NCI-H774 (cell line): Measurements from ENCODE around the gene FAM83B.

Experiments
- DNase-seq: peaks from one replicate; lab custom pipeline; 2025; lab: John Stamatoyannopoulos, UW

The FAM83B gene

GRCh38 chr6:54981276-54981609 lies 134.7 kb downstream of the FAM83B start:
- DNase-seq = no peak

DNA sequence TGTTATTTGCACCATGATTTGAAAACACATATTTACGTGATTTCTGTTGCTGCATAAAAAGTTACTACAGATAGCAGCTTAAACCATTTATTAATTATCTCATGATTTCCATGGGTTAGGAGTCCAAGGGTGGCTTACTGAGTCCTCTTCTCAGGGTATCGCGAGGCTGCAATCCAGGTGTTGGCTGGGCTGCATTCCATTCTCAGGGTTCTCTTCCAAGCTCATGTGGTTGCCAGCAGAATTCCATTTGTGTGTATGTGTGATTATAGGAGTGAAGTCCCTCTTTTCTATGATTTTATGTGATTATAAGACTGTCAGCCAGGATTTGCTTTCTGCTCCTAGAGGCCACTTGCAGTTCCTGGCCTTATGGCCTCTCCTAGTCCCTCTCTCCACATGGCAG lies 135.1 kb downstream of the FAM83B start:
- no peak for DNase-seq

GRCh38 chr6:54987633-54988290 lies 141.2 kb downstream of the FAM83B start:
- no peak for DNase-seq

DNA sequence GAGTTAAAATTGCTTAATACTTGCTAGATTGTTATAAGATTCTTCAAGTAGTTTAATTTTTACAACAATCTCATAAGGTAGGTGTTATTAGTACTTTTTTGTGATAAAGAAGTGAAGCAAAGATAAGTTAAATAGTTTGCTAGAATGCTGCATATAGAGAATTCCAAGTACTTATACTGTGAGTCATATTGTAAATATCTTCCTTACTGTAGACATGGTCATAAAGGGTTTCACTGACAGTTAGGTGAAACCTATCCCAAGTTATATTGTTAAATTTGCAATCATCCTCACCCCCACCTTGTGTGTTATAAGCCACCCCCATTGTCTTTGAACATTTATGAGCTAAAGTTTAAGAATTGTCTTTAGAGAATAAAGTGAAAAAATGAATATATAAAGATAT lies 142.0 kb downstream of the FAM83B start:
- no peak for DNase-seq

GRCh38 chr6:54990001-54990400 lies 143.4 kb downstream of the FAM83B start:
- no peak for DNase-seq
